GM23248 (cell line): ENCODE results near the gene RGS19. TPM values are rescaled to one million over a fixed set of nuclear protein-coding genes. Genes with fewer than 3 reads are reported as not detected.
"Not testable (repeated sequence)": the region's sequence is repeated elsewhere in the genome, so short reads cannot be mapped to it uniquely, and the experiment has no call there.

Experiments
- DNase-seq: peaks from one replicate; pipeline ENCODE4 v3.0.0-alpha.2; 2015
- H2AFZ ChIP-seq: fragments of 200-600 bp; sonication (generic); 2 replicates; pipeline ENCODE4 v1.6.1; 2016; ENCODE audit warnings: antibody characterized with exemption
- H3F3A ChIP-seq: fragments of 200-600 bp; sonication (generic); 2 replicates; pipeline ENCODE4 v1.6.1; 2016; ENCODE audit warnings: mild to moderate bottlenecking, antibody characterized with exemption, mixed run types; ENCODE audit not compliant: insufficient read depth
- H3K27ac ChIP-seq: fragments of 200-600 bp; sonication (generic); 2 replicates; pipeline ENCODE4 v1.5.1; 2016; ENCODE audit warnings: mild to moderate bottlenecking
- H3K27me3 ChIP-seq: fragments of 200-600 bp; sonication (generic); replicated peaks from 2 replicates; pipeline ENCODE4 v1.6.1; 2016; ENCODE audit warnings: mild to moderate bottlenecking; ENCODE audit not compliant: insufficient read depth
- H3K36me3 ChIP-seq: fragments of 200-600 bp; sonication (generic); 2 replicates; pipeline ENCODE4 v1.6.1; 2016; ENCODE audit warnings: low read depth, mild to moderate bottlenecking
- H3K4me1 ChIP-seq: fragments of 200-600 bp; sonication (generic); 2 replicates; pipeline ENCODE4 v1.6.1; 2016; ENCODE audit warnings: mild to moderate bottlenecking; ENCODE audit not compliant: insufficient read depth
- H3K4me2 ChIP-seq: fragments of 200-600 bp; sonication (generic); one replicate; pipeline ENCODE4 v1.6.1; 2016; ENCODE audit warnings: mild to moderate bottlenecking; ENCODE audit not compliant: unreplicated experiment
- H3K4me3 ChIP-seq: fragments of 200-600 bp; sonication (generic); 2 replicates; pipeline ENCODE4 v1.5.1; 2016; ENCODE audit warnings: mild to moderate bottlenecking
- H3K79me2 ChIP-seq: fragments of 200-600 bp; sonication (generic); 2 replicates; pipeline ENCODE4 v1.6.1; 2016; ENCODE audit warnings: mild to moderate bottlenecking; ENCODE audit not compliant: insufficient read depth
- H3K9ac ChIP-seq: fragments of 200-600 bp; sonication (generic); 2 replicates; pipeline ENCODE4 v1.6.1; 2016; ENCODE audit warnings: mild to moderate bottlenecking
- H3K9me2 ChIP-seq: fragments of 200-600 bp; sonication (generic); 2 replicates; pipeline ENCODE4 v1.6.1; 2016; ENCODE audit warnings: mixed run types, mild to moderate bottlenecking, moderate library complexity; ENCODE audit not compliant: insufficient read depth
- H3K9me3 ChIP-seq: fragments of 200-600 bp; sonication (generic); one replicate; pipeline ENCODE4 v1.6.1; 2017; ENCODE audit warnings: low read depth
- H4K20me1 ChIP-seq: fragments of 200-600 bp; sonication (generic); 2 replicates; pipeline ENCODE4 v1.6.0; 2016; ENCODE audit not compliant: insufficient read depth
- EZH2 ChIP-seq: fragments of 200-600 bp; sonication (generic); IDR thresholded peaks from 2 replicates; pipeline ENCODE4 v1.6.1; 2018; ENCODE audit warnings: antibody characterized with exemption, mild to moderate bottlenecking; ENCODE audit not compliant: insufficient read depth, poor library complexity, severe bottlenecking
- EZH2phosphoT487 ChIP-seq: fragments of 200-600 bp; sonication (generic); IDR thresholded peaks from 2 replicates; pipeline ENCODE4 v1.6.1; 2018; ENCODE audit warnings: antibody characterized with exemption, moderate library complexity, mild to moderate bottlenecking, low read depth; ENCODE audit not compliant: insufficient read depth
- WGBS, 2 experiments: methylation state at CpG; one replicate each; pipeline ENCODE4 v1.1.6; 2015 to 2017; ENCODE audit warnings: low lambda C conversion rate in 2 of 2, low coverage in 1 of 2; ENCODE audit errors: missing lambda C conversion rate in 2 of 2; 5-methylcytosine and 5-hydroxymethylcytosine counted together
- in situ Hi-C: fragments of 300-500 bp; cut with MboI; formaldehyde crosslinking; loops from 2 replicates; pipeline ENCODE4 v1.15.0; 2020
- polyA plus RNA-seq: library from polyadenylated mRNA; unstranded; fragments of >200 nt; fragmentation: Nextera tagmentation; extraction: Ambion mirVana; gene quantifications from 2 replicates; pipeline ENCODE4 v1.2.1, GENCODE V29; 2016
- total RNA-seq: library from RNA; depleted of rRNA; stranded (reverse); fragments of >200 nt; shearing (Covaris generic); gene quantifications from 2 replicates; pipeline ENCODE4 v1.2.3, GENCODE V29; 2014

RGS19 gene
- total and polyA plus RNA-seq, 2 experiments from 2014 or later: 13.2 to 18.7 TPM

DNA sequence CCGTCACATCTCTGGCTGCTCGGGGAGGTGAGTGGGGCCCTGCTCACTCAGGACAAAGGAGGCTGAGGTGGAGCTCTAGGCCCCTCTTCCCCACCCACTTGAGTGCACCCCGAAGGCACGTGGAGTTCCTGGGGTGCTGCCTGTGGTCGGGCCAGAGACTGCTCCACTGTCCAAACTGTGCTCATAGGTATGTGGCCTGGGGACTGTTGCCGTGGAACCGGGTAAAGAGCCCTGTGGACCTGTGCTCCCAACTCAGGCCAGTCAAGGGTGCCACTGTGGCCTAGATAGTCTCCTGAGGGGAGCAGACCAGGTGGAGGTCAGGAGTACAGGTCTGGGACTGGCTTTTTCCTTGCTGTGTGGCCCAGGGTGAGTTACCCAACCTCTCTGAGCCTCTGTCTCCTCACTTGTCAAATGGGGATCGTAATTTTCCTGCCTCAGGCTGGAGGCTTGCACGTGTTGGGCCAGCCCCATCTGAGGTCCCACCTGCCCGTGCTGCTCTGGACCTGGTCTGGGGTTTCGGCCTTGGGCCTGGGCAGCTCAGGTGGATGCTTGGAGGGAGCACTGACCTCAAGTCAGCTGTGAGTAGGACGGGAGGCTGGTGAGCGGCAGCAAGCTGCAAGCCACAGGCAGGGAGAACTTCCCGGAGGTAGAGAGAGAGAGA, 40.5 kb upstream of the RGS19 start:
- H3K4me3 ChIP-seq: peak overlapping the region; percentile 51
- H4K20me1 ChIP-seq: no peaks in the 10 kb centered on the region
- no peak overlapping the region for H3K9ac ChIP-seq
- H3K27ac ChIP-seq: no peak overlapping the region
- peak overlapping the region; percentile 74 for H3K4me2 ChIP-seq
- H3K27me3 ChIP-seq: peaks cover 37% of the 10 kb centered on the region
- H3F3A ChIP-seq: no peaks in the 10 kb centered on the region
- TF ChIP-seq EZH2phosphoT487: no peak
- TF ChIP-seq EZH2: no peak
- peak overlapping the region; percentile 70 for H2AFZ ChIP-seq
- 59 to 60% methylated on average over 13 of the region's 14 CpGs for WGBS, 2 experiments
- no peak for DNase-seq
- in situ Hi-C loops: no loop called here
- no peaks in the 10 kb centered on the region for H3K9me3 ChIP-seq
- H3K36me3 ChIP-seq: no peaks in the 10 kb centered on the region
- H3K79me2 ChIP-seq: no peaks in the 10 kb centered on the region
- no peaks in the 10 kb centered on the region for H3K9me2 ChIP-seq
- H3K4me1 ChIP-seq: no peaks in the 10 kb centered on the region

DNA sequence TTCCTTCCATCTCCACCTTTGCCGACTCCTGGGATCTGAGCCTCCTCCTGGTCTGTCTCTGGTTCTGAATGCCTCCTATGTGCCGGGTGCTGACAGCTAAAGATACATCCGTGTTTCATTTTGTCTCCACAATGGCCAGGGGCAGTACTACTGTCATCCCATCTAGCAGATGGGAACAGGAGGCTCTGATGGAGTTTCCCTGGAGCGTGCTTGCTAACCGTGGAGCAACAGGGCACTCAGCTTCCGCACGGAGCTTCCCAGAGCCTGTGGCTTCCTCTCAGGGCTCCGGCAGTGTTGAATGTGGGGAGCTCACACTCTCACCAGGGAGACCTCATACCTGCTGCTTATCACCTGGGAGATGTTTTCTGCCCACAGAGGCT, 40.0 kb upstream of the RGS19 start:
- Histone ChIP-seq H3K9me2 (no peaks in the 10 kb centered on the region), H3K9ac (no peak overlapping the region), H3K4me3 (no peak overlapping the region), H3K4me1 (no peaks in the 10 kb centered on the region), H3K4me2 (no peak overlapping the region), H3K9me3 (no peaks in the 10 kb centered on the region), H3K36me3 (no peaks in the 10 kb centered on the region), H2AFZ (no peak overlapping the region), H3K79me2 (no peaks in the 10 kb centered on the region), H3K27ac (no peak overlapping the region), H4K20me1 (no peaks in the 10 kb centered on the region), H3F3A (no peaks in the 10 kb centered on the region), H3K27me3 (peaks cover 31% of the 10 kb centered on the region)
- TF ChIP-seq EZH2 (no peak), EZH2phosphoT487 (no peak)
- no peak for DNase-seq
- in situ Hi-C loops: no loop called here
- 43 to 51% methylated on average over 8 of the region's 8 CpGs for WGBS, 2 experiments

DNA sequence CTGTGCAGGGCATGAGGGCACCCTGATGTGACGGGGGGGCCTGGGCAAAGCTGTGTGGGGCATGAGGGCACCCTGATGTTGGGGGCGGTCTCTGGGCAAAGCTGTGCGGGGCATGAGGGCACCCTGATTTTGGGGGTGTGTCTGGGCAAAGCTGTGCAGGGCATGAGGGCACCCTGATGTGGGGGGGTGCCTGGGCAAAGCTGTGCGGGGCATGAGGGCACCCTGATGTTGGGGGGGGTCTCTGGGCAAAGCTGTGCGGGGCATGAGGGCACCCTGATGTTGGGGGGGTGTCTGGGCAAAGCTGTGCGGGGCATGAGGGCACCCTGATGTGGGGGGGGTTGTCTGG, 38.1 kb upstream of the RGS19 start:
- H3K27me3 ChIP-seq: peaks cover 16% of the 10 kb centered on the region
- H4K20me1 ChIP-seq, H3K27ac ChIP-seq, H3F3A ChIP-seq, H2AFZ ChIP-seq, H3K79me2 ChIP-seq, H3K9me2 ChIP-seq, H3K36me3 ChIP-seq, H3K9ac ChIP-seq, DNase-seq, H3K4me3 ChIP-seq, H3K9me3 ChIP-seq, in situ Hi-C loops, H3K4me1 ChIP-seq, H3K4me2 ChIP-seq: not testable (repeated sequence)
- 69% methylated on average over 4 of the region's 6 CpGs; no CpG with 5 or more reads in 1 of the 2 experiments for WGBS, 2 experiments

DNA sequence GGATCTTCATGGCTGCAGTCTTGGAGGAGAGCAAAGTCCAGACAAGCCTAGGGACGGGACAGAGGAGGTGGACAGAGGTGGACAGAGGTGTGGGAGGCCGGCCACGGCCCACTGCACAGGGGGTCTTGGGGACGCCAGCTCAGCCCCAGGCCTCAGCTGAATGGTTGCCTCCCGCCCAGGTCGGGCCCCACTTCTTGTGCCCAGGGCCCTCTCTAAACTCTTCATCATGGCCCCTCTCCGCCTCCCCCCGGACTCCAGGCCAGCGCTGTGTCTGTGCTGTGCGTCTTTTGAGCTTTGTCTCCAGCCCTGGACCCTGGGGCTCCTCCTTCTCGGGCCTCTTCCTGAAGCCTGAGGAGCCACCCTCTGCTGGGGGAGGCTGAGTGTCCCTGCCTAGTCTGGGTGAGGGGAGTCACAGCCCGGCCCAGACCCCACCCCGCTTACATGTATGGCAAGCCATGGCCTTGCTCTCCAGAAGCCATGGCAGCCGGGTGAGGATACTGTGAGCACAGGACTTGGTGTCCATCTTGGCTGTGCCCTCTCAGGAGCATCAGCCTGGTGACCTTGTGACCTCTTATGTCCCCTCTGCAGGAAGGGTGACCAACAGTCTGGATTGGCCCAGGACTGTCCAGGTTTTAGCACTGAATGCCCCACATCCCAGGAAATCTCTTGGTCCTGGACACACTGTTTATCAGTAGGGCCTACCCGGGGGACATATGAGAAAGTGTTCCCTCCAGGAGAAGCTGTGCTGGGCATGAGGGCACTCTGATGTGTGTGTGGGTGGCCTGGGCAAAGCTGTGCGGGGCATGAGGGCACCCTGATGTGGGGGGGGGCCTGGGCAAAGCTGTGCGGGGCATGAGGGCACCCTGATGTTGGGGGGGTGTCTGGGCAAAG, 37.5 kb upstream of the RGS19 start:
- no peak overlapping the region for H3K4me3 ChIP-seq
- no peaks in the 10 kb centered on the region for H3K9me2 ChIP-seq
- TF ChIP-seq EZH2phosphoT487: no peak
- no peak for TF ChIP-seq EZH2
- H3K9me3 ChIP-seq: no peaks in the 10 kb centered on the region
- H3K36me3 ChIP-seq: no peaks in the 10 kb centered on the region
- H3K9ac ChIP-seq: no peak overlapping the region
- DNase-seq: no peak
- H3K4me2 ChIP-seq: no peak overlapping the region
- no peaks in the 10 kb centered on the region for H3K79me2 ChIP-seq
- no peaks in the 10 kb centered on the region for H3K4me1 ChIP-seq
- H3K27ac ChIP-seq: no peak overlapping the region
- peaks cover 10% of the 10 kb centered on the region for H3K27me3 ChIP-seq
- no peaks in the 10 kb centered on the region for H4K20me1 ChIP-seq
- in situ Hi-C loops: no loop called here
- no peak overlapping the region for H2AFZ ChIP-seq
- no peaks in the 10 kb centered on the region for H3F3A ChIP-seq
- WGBS, 2 experiments: 55 to 58% methylated on average over 17 of the region's 17 CpGs
